HepG2 (cell line): Measurements from ENCODE around the gene UBE2O. TPM values are rescaled to one million over a fixed set of nuclear protein-coding genes. Genes with fewer than 3 reads are reported as not detected.

Source experiments
- ATRX ChIP-seq: sonication (generic); formaldehyde crosslinking; IDR thresholded peaks from 2 replicates; pipeline ENCODE4 v1.4.0; 2020; ENCODE audit warnings: missing genetic modification reagents, borderline replicate concordance
- DDIT3 ChIP-seq: sonication (generic); formaldehyde crosslinking; IDR thresholded peaks from 2 replicates; pipeline ENCODE4 v1.4.0; 2020; ENCODE audit warnings: mild to moderate bottlenecking, missing genetic modification reagents
- MLXIP ChIP-seq: sonication (generic); formaldehyde crosslinking; IDR thresholded peaks from 2 replicates; pipeline ENCODE4 v1.9.0; 2021; ENCODE audit warnings: missing genetic modification reagents, borderline replicate concordance
- NFE2L2 ChIP-seq: fragments of 150-350 bp; IDR thresholded peaks from 2 replicates; pipeline ENCODE4 v1.6.1; 2014; ENCODE audit warnings: low read length
- SAFB2 ChIP-seq: sonication (generic); formaldehyde crosslinking; IDR thresholded peaks from 2 replicates; pipeline ENCODE4 v1.5.1; 2020; ENCODE audit warnings: missing genetic modification reagents, low read depth, mild to moderate bottlenecking, borderline replicate concordance
- TBP ChIP-seq: sonication (generic); formaldehyde crosslinking; IDR thresholded peaks from 2 replicates; pipeline ENCODE4 v1.5.0; 2020; ENCODE audit warnings: missing genetic modification reagents
- TEAD3 ChIP-seq: optimal IDR thresholded peaks from 2 replicates; pipeline ENCODE3; 2016; ENCODE audit warnings: borderline replicate concordance
- ZBTB3 ChIP-seq: sonication (generic); formaldehyde crosslinking; IDR thresholded peaks from 2 replicates; pipeline ENCODE4 v1.4.0; 2020; ENCODE audit warnings: low read depth, mild to moderate bottlenecking, moderate library complexity, missing genetic modification reagents, borderline replicate concordance
- ZNF644 ChIP-seq: IDR thresholded peaks from 2 replicates; pipeline ENCODE4 v1.6.1; 2016; ENCODE audit warnings: low read depth
- ZNF747 ChIP-seq: sonication (generic); formaldehyde crosslinking; IDR thresholded peaks from 2 replicates; pipeline ENCODE4 v1.8.1; 2023; ENCODE audit warnings: missing genetic modification reagents, mild to moderate bottlenecking, borderline replicate concordance
- ZNF766 ChIP-seq: sonication (generic); formaldehyde crosslinking; IDR thresholded peaks from 2 replicates; pipeline ENCODE4 v1.5.0; 2020; ENCODE audit warnings: missing genetic modification reagents, borderline replicate concordance
- polyA plus RNA-seq, 8 experiments: library from polyadenylated mRNA; depleted of rRNA in 3 of 8; stranded (reverse) in 7 of 8; unstranded in 1 of 8; fragments of >200 nt; fragmentation: Illumina TruSeq in 4 of 8; extraction: Trizol in 4 of 8; gene quantifications; 2 replicates each; pipeline versions ENCODE4 v1.2.1 to v1.2.3, GENCODE V29; 2011 to 2016; ENCODE audit warnings: low read depth in 4 of 8, missing spikeins in 1 of 8, mixed read lengths in 1 of 8; ENCODE audit not compliant: insufficient read depth in 1 of 8
- total RNA-seq, 5 experiments: library from RNA; depleted of rRNA; stranded (reverse); fragments of >200 nt; fragmentation: Illumina TruSeq; extraction: Trizol; gene quantifications; 2 replicates each; pipeline ENCODE4 v1.2.3, GENCODE V29; 2016; ENCODE audit warnings: low read depth in 1 of 5
- TF ChIP-seq, protein P1 (sequence below): sonication (generic); formaldehyde crosslinking; IDR thresholded peaks from 2 replicates; pipeline ENCODE4 v1.4.0; 2020; ENCODE audit warnings: mild to moderate bottlenecking, missing genetic modification reagents
- TF ChIP-seq, protein P2 (sequence below): IDR thresholded peaks from 2 replicates; pipeline ENCODE4 v1.6.1; 2018; ENCODE audit warnings: missing genetic modification reagents, mild to moderate bottlenecking, missing compliant biosample characterization
- TF ChIP-seq, protein P3 (sequence below): sonication (generic); formaldehyde crosslinking; conservative IDR thresholded peaks from 2 replicates; pipeline ENCODE4 v1.8.1; 2023; ENCODE audit warnings: missing genetic modification reagents

Gene UBE2O
- total and polyA plus RNA-seq, 2 of the 13 experiments (the other 11 are each of a cell fraction or from before 2014, with no cell fraction given): 21.5 to 23.5 TPM

GRCh38 chr17:76384222-76384986 is 68.5 kb downstream of the UBE2O start, which contains the start of gene SPHK1 (continued):
- TF ChIP-seq, protein P1, sequence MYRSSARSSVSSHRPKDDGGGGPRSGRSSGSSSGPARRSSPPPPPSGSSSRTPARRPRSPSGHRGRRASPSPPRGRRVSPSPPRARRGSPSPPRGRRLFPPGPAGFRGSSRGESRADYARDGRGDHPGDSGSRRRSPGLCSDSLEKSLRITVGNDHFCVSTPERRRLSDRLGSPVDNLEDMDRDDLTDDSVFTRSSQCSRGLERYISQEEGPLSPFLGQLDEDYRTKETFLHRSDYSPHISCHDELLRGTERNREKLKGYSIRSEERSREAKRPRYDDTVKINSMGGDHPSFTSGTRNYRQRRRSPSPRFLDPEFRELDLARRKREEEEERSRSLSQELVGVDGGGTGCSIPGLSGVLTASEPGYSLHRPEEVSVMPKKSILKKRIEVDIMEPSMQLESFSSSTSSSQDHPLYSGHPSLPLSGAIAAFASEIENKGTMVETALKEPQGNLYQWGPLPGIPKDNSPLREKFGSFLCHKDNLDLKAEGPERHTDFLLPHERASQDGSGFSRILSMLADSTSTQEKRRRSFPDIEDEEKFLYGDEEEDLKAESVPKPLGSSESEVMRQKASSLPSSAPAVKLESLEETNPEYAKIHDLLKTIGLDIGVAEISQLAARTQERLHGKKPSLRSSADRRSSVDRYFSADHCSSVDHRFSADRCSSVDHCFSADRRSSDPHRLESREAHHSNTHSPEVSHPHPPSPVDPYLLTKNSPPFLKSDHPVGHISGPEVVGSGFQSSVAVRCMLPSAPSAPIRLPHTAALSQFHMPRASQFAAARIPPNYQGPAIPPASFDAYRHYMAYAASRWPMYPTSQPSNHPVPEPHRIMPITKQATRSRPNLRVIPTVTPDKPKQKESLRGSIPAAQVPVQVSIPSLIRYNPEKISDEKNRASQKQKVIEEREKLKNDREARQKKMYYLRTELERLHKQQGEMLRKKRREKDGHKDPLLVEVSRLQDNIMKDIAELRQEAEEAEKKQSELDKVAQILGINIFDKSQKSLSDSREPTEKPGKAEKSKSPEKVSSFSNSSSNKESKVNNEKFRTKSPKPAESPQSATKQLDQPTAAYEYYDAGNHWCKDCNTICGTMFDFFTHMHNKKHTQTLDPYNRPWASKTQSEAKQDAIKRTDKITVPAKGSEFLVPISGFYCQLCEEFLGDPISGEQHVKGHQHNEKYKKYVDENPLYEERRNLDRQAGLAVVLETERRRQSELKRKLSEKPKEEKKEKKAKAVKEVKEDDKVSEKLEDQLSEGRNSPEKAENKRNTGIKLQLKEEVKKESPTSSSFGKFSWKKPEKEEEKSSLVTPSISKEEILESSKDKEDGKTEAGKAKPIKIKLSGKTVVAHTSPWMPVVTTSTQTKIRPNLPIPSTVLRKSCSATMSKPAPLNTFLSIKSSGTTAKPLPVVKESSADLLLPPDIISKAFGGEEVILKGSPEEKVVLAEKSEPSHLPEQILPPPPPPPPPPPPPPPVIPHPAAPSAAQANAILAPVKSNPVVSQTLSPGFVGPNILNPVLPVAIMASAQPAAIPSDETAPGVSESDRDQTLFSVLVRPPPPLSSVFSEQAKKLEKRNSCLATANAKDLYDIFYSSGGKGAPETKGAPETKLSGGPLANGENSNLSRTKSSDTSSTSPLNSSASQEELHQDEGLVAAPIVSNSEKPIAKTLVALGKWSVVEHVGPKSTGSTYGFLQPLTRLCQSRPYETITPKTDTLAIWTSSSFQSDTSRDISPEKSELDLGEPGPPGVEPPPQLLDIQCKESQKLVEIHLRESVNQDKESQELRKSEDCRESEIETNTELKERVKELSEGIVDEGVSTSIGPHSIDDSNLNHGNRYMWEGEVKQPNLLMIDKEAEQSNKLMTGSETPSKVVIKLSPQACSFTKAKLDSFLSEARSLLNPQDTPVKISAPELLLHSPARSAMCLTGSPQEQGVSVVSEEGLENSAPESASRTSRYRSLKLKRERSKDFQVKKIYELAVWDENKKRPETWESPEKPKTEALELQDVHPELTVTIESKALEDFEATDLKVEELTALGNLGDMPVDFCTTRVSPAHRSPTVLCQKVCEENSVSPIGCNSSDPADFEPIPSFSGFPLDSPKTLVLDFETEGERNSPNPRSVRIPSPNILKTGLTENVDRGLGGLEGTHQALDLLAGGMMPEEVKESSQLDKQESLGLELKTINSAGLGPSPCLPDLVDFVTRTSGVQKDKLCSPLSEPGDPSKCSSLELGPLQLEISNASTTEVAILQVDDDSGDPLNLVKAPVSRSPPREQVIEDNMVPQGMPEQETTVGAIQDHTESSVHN (CRISPR knock-in tag): peak; percentile 55; the same call in 1 of the 2 replicates
- TF ChIP-seq ZNF644 (no peak), NFE2L2 (no peak), ZNF766 (no peak; the same call in 1 of the 2 replicates), DDIT3 (no peak), ZNF747 (CRISPR knock-in tag) (no peak), ZBTB3 (CRISPR knock-in tag) (no peak), SAFB2 (no peak; the same call in 1 of the 2 replicates), TBP (CRISPR knock-in tag) (no peak), TEAD3 (peak; percentile 32), MLXIP (CRISPR knock-in tag) (no peak), ATRX (no peak)
- TF ChIP-seq, protein P2, sequence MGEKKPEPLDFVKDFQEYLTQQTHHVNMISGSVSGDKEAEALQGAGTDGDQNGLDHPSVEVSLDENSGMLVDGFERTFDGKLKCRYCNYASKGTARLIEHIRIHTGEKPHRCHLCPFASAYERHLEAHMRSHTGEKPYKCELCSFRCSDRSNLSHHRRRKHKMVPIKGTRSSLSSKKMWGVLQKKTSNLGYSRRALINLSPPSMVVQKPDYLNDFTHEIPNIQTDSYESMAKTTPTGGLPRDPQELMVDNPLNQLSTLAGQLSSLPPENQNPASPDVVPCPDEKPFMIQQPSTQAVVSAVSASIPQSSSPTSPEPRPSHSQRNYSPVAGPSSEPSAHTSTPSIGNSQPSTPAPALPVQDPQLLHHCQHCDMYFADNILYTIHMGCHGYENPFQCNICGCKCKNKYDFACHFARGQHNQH (CRISPR knock-in tag): no peak; the same call in 1 of the 2 replicates
- TF ChIP-seq, protein P3, sequence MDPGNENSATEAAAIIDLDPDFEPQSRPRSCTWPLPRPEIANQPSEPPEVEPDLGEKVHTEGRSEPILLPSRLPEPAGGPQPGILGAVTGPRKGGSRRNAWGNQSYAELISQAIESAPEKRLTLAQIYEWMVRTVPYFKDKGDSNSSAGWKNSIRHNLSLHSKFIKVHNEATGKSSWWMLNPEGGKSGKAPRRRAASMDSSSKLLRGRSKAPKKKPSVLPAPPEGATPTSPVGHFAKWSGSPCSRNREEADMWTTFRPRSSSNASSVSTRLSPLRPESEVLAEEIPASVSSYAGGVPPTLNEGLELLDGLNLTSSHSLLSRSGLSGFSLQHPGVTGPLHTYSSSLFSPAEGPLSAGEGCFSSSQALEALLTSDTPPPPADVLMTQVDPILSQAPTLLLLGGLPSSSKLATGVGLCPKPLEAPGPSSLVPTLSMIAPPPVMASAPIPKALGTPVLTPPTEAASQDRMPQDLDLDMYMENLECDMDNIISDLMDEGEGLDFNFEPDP: no peak
